HG03108 (cell line): ENCODE data around the gene NTS.

Source experiments
- ATAC-seq: cut with Tn5 transposase; IDR thresholded peaks from one replicate; pipeline ENCODE4 v1.9.1; 2021; ENCODE audit warnings: moderate library complexity; ENCODE audit not compliant: unreplicated experiment

NTS gene

DNA sequence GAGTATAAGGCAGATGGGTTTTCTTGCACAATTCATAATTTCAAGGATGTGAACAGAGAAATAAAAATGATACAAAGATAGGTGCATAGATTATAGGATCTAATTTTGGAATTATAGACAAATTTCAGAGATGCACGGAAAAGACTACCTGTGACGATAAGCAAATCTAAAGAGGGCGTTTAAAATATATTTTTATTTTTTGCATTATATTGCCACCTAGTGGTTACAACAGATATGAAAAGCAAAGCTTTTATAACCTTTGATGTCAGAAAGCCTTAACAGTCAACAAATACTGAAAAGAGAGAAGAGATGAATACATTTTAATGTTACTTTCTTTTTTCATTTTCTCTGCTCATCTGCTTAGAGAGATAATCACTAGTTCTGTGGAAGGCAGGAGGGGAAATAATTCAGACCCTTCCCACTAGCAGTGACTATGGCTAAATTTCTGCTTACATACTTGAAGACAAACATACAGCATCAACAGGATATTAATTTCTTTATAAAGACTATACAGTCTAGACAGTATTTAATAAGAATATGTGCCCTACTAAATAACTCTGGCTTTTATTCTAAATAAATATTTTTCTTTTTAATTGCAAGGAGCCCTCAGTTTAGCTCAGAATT is 46.3 kb downstream of the NTS start:
- ATAC-seq, result peak; percentile 63

DNA sequence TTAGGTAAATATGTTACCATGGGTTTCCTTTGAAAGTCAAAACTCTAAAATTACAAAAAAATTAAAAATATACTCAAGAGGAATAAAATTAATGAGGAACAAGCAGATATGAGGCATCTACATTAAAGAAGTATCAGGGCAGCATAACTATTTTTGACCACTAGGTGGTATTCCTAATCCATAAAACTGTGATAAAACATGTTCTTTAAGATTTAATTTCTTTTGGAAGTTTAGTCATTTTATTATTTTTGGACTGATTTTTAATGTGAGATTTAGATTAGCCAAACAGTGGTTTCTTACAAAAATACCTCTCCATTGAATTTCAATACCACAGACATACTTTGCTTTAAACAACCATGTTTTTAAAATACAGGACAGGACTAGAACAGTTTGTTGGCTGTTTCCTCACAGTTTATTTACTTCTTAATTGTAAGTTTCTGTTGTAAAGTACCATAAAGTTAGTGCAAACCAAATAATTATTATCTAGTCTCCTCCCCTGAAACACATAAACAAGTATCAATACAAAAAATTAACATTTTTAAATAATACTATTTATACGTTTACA is 49.8 kb downstream of the NTS start:
- no peak for ATAC-seq

DNA sequence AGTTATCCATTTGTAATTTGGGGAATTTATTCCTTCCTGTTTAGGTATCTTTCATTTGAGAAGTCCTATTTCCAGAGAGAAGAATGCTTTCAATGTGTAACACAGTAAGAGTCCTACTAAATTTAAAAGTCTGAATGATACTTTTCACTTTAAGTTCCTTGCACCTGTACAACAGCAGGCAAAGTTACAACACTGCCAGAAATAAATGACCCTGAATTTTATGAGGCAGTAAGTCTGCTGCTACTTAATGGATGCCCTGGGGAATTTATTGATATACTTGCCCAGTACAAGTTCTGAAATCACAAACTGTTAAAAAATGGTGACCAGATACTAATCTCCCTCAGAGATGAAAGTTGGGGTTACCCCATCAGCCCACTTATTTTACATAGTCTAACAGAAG is 53.1 kb downstream of the NTS start:
- ATAC-seq, result no peak
